GM10248 (cell line): Measurements from ENCODE around the gene FNIP1.

Experiments
- CTCF ChIA-PET: fragments of 300-600 bp; sonication (Branson Sonifier 250); formaldehyde crosslinking; extraction: SDS; loops from one replicate; lab custom pipeline; 2021; ENCODE audit warnings: antibody characterized with exemption; lab: Yijun Ruan, JAX
- POLR2A ChIA-PET: fragments of 350-650 bp; sonication (Branson Sonifier 250); formaldehyde crosslinking; extraction: SDS; loops from one replicate; lab custom pipeline; 2020; ENCODE audit warnings: antibody characterized with exemption; lab: Yijun Ruan, JAX
- DNase-seq: peaks from one replicate; pipeline ENCODE4 v3.0.0; 2012; ENCODE audit errors: extremely low spot score
- TF ChIP-seq, protein P1 (sequence below): IDR thresholded peaks from 2 replicates; pipeline ENCODE4 v1.5.1; 2012; ENCODE audit warnings: mild to moderate bottlenecking, low read depth; ENCODE audit errors: extremely low read depth, missing control alignments, control extremely low read depth

FNIP1 gene

DNA sequence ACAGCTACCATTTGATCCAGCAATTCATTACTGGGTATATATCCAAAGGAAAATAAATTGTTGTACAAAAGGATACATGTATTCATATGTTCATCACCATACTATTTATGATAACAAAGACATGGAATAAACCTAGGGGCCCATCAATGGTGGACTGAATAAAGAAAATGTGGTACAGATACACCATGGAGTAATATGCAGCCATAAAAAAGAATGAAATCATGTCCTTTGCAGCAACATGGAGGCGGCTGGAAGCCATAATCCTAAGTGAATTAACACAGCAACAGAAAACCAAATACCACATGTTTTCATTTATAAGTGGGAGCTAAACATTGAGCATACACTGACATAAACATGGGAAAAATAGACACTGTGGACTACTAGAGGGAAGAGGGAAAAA is 37.1 kb downstream of the FNIP1 start:
- TF ChIP-seq, protein P1, sequence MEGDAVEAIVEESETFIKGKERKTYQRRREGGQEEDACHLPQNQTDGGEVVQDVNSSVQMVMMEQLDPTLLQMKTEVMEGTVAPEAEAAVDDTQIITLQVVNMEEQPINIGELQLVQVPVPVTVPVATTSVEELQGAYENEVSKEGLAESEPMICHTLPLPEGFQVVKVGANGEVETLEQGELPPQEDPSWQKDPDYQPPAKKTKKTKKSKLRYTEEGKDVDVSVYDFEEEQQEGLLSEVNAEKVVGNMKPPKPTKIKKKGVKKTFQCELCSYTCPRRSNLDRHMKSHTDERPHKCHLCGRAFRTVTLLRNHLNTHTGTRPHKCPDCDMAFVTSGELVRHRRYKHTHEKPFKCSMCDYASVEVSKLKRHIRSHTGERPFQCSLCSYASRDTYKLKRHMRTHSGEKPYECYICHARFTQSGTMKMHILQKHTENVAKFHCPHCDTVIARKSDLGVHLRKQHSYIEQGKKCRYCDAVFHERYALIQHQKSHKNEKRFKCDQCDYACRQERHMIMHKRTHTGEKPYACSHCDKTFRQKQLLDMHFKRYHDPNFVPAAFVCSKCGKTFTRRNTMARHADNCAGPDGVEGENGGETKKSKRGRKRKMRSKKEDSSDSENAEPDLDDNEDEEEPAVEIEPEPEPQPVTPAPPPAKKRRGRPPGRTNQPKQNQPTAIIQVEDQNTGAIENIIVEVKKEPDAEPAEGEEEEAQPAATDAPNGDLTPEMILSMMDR = no peak
- no peak for DNase-seq
- POLR2A ChIA-PET = no interaction called here
- CTCF ChIA-PET = interaction anchor here (0.9 kb wide), 1 partner anchor 15 kb away, joined by 3 read pairs; no protein-coding TSS in a partner anchor

DNA sequence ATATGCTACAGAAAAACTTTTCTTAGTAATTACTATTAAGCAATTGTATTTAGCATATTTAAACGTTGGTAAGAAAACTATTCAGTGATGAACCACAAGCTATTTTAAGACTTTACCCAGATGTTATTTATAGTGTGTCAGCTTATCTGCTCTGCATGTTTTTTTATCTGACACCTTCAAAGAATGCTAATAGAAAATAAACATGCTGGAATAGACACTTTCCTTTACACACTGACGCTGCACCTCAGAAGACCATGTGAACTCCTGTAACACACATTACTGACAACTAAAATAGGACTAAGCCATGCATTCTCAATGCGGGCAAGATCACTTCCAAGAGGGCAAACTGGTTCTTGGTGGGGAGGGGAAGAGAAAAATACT is 38.3 kb downstream of the FNIP1 start:
- DNase-seq = no peak
- CTCF ChIA-PET = no interaction called here
- TF ChIP-seq, protein P1 = no peak
- POLR2A ChIA-PET = no interaction called here

- no peak for DNase-seq
- TF ChIP-seq, protein P1 = no peak
- ChIA-PET POLR2A (no interaction called here), CTCF (no interaction called here)
These were observed 38.8 kb downstream of the FNIP1 start for GRCh38 chr5:131757830-131758519.

- ChIA-PET POLR2A (no interaction called here), CTCF (interaction anchor here (1.2 kb wide), 1 partner anchor 11 kb away, joined by 4 read pairs; no protein-coding TSS in a partner anchor)
- TF ChIP-seq, protein P1 = no peak
- no peak for DNase-seq
These were observed 39.9 kb downstream of the FNIP1 start for GRCh38 chr5:131756942-131757341.

- POLR2A ChIA-PET = no interaction called here
- TF ChIP-seq, protein P1 = no peak
- DNase-seq = no peak
- CTCF ChIA-PET = interaction anchor here (1.0 to 1.5 kb wide), 3 partner anchors 29 to 98 kb away, joined by 3 read pairs; no protein-coding TSS in a partner anchor
These were observed 42.5 kb downstream of the FNIP1 start for GRCh38 chr5:131754363-131754762.

DNA sequence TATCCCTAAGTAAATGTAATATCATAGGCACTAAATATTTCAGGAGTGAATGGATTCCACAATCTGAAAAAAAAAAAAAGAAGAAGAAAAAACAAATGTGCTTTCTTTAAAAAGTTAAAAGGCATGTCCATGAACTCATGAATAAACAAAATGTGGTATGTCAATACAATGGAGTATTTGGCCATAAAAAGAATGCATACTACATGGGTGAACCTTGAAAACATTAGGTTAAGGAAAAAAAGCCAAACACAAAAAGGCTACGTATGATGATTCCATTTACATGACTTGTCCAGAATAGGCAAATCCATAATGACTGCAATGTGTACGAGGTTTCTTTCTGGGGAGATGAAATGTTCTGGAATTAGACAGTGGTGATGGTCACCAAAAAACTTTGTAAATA is 45.3 kb downstream of the FNIP1 start:
- ChIA-PET CTCF (interaction anchor here (0.8 kb wide), 1 partner anchor 10 kb away, joined by 3 read pairs; no protein-coding TSS in a partner anchor), POLR2A (interaction anchor here (0.6 kb wide), 1 partner anchor 122 kb away, joined by 3 read pairs; no protein-coding TSS in a partner anchor)
- DNase-seq = no peak
- TF ChIP-seq, protein P1 = no peak
